Thyroid gland (tissue), 4 donors: Measurements from ENCODE around the gene MRPL38. TPM values are rescaled to one million over a fixed set of nuclear protein-coding genes. Genes with fewer than 3 reads are reported as not detected.

Source experiments
- DNase-seq, 2 donors: peaks; one replicate each; pipeline ENCODE4 v3.0.0-alpha.2; 2019
- H3K27ac ChIP-seq, 3 donors: fragments of 200-600 bp; sonication (generic); 1 replicate in 2 of 3; 2 replicates in 1 of 3; pipeline ENCODE4 v1.5.1; 2016 to 2019; ENCODE audit warnings: mild to moderate bottlenecking in 1 of 3, moderate library complexity in 1 of 3
- H3K27me3 ChIP-seq: fragments of 200-600 bp; sonication (generic); one replicate; pipeline ENCODE4 v1.5.1; 2019
- H3K36me3 ChIP-seq, 2 donors: fragments of 200-600 bp; sonication (generic); one replicate each; pipeline ENCODE4 v1.5.1; 2016 to 2019
- H3K4me1 ChIP-seq, 2 donors: fragments of 200-600 bp; sonication (generic); one replicate each; pipeline ENCODE4 v1.5.1; 2017 to 2019
- H3K4me3 ChIP-seq, 3 donors: fragments of 200-600 bp; sonication (generic); replicated peaks in 1 of 3; 1 replicate in 2 of 3; 2 replicates in 1 of 3; pipeline ENCODE4 v1.5.1; 2016; ENCODE audit warnings: mild to moderate bottlenecking in 1 of 3
- H3K9me3 ChIP-seq: fragments of 200-600 bp; sonication (generic); one replicate; pipeline ENCODE4 v1.5.1; 2017
- POLR2A ChIP-seq, 2 donors: fragments of 450-650 bp; IDR thresholded peaks; one replicate each; pipeline ENCODE4 v1.6.1; 2017; ENCODE audit warnings: antibody characterized with exemption in 2 of 2, mild to moderate bottlenecking in 2 of 2, moderate library complexity in 1 of 2
- WGBS, 2 donors: methylation state at CpG; one replicate each; pipeline ENCODE4 v1.1.5; 2017; 5-methylcytosine and 5-hydroxymethylcytosine counted together
- intact Hi-C: fragments of 100-400 bp; cut with DNase I; formaldehyde crosslinking; loops from one replicate; pipeline ENCODE4 v1.15.1; 2023
- total RNA-seq, 4 donors: library from RNA; depleted of rRNA; stranded (reverse); fragments of >200 nt; gene quantifications; one replicate each; pipeline ENCODE4 v1.2.3, GENCODE V29; 2016
- TF ChIP-seq, protein P1 (sequence below), 6 experiments: fragments of 200-600 bp in 3 of 6; fragments of 450-650 bp in 3 of 6; sonication (generic) in 3 of 6; IDR thresholded peaks; one replicate each; pipeline ENCODE4 v1.5.1; 2016 to 2019; ENCODE audit warnings: antibody characterized with exemption in 6 of 6, mild to moderate bottlenecking in 2 of 6, inconsistent platforms in 1 of 6, moderate library complexity in 1 of 6

The MRPL38 gene
- total RNA-seq: 10 to 100 TPM; 34.8 to 60.6 (median 50.3) TPM

DNA sequence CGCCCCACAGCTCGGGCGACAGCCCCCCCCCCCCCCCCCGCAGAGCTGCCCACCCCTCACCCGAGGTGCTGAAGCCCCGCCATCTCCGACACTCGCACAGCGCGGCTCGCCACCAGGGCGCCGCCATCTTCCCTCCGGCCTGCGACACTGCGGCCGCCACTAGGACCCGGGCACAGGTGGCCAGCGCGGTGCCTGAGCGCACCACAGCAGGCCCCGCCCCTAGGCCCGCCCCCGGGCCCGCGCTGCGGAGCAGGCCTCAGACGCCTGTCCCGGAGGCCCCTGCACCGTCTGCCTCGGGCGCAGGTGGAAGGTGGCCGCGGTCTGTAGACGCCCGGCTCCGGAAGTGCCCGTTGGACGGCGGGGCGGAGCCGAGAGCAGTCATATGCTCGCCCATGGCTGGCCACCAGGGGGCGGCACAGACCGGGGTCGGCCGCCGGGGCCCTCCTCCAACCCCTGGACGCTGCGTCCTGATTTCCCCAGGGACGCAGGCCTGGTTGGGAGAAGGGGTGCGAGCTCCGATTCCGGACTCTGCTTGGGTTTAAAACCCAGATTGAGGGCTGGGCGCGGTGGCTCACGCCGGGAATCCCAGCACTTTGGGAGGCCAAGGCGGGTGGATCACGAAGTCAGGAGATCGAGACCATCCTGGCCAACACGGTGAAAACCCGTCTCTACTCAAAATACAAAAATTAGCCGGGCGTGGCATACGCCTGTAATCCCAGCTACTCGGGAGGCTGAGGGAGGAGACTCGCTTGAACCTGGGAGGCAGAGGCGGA lies at the start of gene MRPL38:
Gene MRPL38, minus strand, starts transcription at position 136 of the 773 bp plus-strand sequence. Its CDS starts 9 bp downstream, at position 127.
- Histone ChIP-seq H3K36me3 (peaks cover 18 to 19% of the 10 kb centered on the region in 2 donors), H3K27ac (peak within 1 kb of the TSS; percentile 84 to 97 (median 95)), H3K27me3 (no peaks in the 10 kb centered on the region), H3K4me3 (peak within 1 kb of the TSS; percentile 50 to 86 (median 72)), H3K9me3 (no peaks in the 10 kb centered on the region), H3K4me1 (peaks cover 28 to 37% of the 10 kb centered on the region in 2 donors)
- WGBS, 2 donors: 7 to 15% methylated on average over 9 to 36 of the region's 69 CpGs
- intact Hi-C loops: loop anchor here (5.0 kb wide), 1 partner anchor 102 kb away; no protein-coding TSS in a partner anchor
- TF ChIP-seq, protein P1, sequence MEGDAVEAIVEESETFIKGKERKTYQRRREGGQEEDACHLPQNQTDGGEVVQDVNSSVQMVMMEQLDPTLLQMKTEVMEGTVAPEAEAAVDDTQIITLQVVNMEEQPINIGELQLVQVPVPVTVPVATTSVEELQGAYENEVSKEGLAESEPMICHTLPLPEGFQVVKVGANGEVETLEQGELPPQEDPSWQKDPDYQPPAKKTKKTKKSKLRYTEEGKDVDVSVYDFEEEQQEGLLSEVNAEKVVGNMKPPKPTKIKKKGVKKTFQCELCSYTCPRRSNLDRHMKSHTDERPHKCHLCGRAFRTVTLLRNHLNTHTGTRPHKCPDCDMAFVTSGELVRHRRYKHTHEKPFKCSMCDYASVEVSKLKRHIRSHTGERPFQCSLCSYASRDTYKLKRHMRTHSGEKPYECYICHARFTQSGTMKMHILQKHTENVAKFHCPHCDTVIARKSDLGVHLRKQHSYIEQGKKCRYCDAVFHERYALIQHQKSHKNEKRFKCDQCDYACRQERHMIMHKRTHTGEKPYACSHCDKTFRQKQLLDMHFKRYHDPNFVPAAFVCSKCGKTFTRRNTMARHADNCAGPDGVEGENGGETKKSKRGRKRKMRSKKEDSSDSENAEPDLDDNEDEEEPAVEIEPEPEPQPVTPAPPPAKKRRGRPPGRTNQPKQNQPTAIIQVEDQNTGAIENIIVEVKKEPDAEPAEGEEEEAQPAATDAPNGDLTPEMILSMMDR (IDR thresholded peaks at IDR 0.05): peak; percentile 94 to 100 (median 97)
- TF ChIP-seq POLR2A (IDR thresholded peaks at IDR 0.05): peak in 1 of 2 donors; percentile 88
- peak; percentile 97 to 98 for DNase-seq

DNA sequence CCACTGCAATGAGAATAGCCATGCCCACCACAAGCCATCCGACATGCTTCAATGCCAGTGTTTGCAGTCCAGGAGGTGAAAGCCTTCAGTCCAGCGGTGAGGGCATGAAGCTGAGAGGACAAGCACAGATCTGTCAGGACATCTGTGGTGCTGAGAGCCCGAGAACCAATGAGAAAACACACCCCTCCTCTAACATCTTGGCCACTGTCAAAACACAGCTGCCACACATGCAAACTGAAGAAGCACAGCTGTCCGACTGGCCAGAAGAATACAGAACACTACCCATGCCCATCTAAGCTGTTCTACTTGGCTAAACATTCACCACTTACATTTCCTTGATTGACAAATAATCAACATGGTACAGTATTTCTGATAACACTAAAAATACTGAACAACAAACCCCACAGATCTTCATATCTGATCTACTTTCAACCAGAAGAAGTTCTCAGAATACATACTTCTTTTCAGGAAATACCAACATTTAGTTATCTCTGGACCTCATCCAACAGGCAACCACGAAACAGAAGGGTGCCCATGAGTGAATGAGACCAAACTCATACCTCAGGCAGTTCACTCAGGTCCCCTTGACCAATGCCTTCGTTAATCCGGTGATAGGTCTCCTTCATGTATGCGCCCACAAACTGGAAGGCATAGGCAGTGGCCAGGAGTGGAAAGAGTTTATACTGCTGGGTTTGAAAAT lies 46.3 kb upstream of the MRPL38 start:
- intact Hi-C loops: no loop called here
- Histone ChIP-seq H3K9me3 (no peaks in the 10 kb centered on the region), H3K27me3 (no peaks in the 10 kb centered on the region), H3K27ac (no peak overlapping the region), H3K4me3 (no peak overlapping the region), H3K36me3 (peaks cover 87 to 91% of the 10 kb centered on the region in 2 donors), H3K4me1 (no peaks in the 10 kb centered on the region)
- TF ChIP-seq POLR2A (IDR thresholded peaks at IDR 0.05): no peak
- TF ChIP-seq, protein P1 (IDR thresholded peaks at IDR 0.05): no peak
- WGBS, 2 donors: 92 to 94% methylated on average over 8 of the region's 8 CpGs
- no peak for DNase-seq

DNA sequence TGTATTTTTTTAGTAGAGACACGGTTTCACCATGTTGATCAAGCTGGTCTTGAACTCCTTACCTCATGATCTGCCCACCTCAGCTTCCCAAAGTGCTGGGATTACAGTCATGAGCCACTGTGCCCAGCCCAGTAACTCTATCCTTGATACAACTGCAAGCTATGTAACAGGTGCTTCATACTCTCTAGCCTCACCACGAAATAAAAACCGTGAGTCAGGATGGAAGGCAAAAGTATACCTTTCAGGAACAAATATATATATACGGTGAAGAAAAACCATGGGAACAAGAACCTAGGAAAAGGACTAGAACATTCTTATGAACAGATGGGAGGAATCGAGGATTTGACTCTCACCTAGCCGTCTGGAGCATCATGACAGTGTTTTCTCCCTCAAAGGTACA lies 45.7 kb upstream of the MRPL38 start:
- Histone ChIP-seq H3K27me3 (no peaks in the 10 kb centered on the region), H3K4me3 (no peak overlapping the region), H3K4me1 (no peaks in the 10 kb centered on the region), H3K27ac (no peak overlapping the region), H3K9me3 (no peaks in the 10 kb centered on the region), H3K36me3 (peaks cover 85 to 87% of the 10 kb centered on the region in 2 donors)
- no peak for DNase-seq
- intact Hi-C loops: no loop called here
- WGBS, 2 donors: 94 to 96% methylated on average over 6 of the region's 6 CpGs
- TF ChIP-seq POLR2A (IDR thresholded peaks at IDR 0.05): no peak
- TF ChIP-seq, protein P1 (IDR thresholded peaks at IDR 0.05): no peak

DNA sequence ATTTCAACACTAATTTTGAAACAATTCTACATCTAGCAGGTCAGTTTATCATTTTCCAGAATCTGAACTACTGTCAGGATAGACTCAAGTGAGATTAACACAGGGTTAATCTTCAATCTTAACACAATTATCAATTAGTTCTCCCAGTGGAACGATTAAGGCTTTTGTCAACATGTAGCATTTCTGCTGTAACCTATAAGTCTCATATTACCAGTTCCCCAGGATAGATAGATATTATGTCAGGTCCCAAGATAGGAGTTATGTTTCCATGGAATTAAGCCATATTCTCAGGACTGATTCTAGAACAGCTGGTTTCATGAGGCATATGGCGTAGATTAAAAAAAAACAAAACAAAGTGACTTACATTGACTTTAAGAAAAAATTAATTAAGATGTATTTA lies 40.5 kb upstream of the MRPL38 start:
- WGBS, 2 donors: 78 to 88% methylated on average over 2 of the region's 2 CpGs
- Histone ChIP-seq H3K9me3 (no peaks in the 10 kb centered on the region), H3K36me3 (peaks cover 43 to 46% of the 10 kb centered on the region in 2 donors), H3K4me3 (no peak overlapping the region), H3K4me1 (peaks cover 5 to 8% of the 10 kb centered on the region in 2 donors), H3K27me3 (no peaks in the 10 kb centered on the region), H3K27ac (no peak overlapping the region)
- intact Hi-C loops: no loop called here
- no peak for DNase-seq
- TF ChIP-seq, protein P1 (IDR thresholded peaks at IDR 0.05): no peak
- TF ChIP-seq POLR2A (IDR thresholded peaks at IDR 0.05): no peak
